Measurements from ENCODE around the gene POLR2L.

POLR2L gene

DNA sequence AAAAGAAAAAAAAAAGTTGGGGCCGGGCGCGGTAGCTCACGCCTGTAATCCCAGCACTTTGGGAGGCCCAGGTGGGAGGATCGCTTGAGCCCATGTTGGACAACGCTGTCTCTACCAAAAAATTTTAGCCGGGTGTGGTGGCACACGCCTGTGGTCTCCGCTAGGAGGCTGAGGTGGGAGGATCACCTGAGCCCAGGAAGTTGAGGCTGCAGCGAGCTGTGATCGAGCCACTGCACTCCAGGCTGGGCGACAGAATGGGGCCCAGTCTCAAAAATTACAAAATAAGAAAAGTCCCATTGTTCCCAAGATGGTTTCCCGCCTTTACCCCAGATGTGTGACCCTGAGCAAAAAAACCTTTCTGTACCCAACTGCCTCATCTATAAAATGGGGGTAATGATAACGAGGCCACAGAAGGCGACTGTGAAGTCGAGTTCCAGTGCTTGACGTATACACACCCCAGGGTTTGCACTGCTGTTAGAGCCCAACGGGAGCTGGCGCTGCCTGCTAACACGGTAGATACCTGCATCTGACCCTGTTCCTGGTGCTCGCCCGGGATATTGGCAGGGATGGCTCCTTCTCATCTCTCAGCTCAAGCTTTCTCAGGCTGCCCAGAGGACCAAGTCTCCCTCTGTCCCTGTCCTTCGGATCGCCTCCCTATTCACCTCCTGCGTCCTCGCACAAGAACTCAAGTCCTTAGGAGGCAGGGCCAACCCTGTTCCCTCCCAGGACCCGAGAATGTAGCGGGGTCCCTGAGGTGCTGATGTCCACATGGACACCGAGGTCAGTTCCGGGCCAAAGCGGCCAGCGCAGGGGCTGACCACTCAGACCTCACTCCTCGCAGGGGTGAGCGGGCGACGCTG, 33.7 kb downstream of the POLR2L start:
- DNase-seq = no peak

DNA sequence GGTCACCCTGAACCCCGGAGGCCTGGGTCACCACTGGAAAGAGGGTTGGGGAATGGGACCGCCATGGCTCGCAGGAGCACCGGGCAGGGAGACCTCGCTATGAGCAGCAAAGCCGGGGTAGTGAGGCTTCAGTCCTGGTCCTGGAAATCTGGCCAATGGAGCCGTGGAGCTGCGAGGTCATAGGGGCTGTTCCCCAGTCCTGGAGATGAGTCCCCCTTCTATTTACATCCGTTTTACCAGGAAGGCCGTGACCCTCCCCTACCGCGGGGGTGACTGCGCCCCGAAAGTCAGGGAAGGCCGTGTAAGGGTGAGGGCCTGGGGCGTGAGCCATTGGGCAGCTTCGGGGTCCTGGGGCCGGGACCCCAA, 37.7 kb downstream of the POLR2L start:
- no peak for DNase-seq

DNA sequence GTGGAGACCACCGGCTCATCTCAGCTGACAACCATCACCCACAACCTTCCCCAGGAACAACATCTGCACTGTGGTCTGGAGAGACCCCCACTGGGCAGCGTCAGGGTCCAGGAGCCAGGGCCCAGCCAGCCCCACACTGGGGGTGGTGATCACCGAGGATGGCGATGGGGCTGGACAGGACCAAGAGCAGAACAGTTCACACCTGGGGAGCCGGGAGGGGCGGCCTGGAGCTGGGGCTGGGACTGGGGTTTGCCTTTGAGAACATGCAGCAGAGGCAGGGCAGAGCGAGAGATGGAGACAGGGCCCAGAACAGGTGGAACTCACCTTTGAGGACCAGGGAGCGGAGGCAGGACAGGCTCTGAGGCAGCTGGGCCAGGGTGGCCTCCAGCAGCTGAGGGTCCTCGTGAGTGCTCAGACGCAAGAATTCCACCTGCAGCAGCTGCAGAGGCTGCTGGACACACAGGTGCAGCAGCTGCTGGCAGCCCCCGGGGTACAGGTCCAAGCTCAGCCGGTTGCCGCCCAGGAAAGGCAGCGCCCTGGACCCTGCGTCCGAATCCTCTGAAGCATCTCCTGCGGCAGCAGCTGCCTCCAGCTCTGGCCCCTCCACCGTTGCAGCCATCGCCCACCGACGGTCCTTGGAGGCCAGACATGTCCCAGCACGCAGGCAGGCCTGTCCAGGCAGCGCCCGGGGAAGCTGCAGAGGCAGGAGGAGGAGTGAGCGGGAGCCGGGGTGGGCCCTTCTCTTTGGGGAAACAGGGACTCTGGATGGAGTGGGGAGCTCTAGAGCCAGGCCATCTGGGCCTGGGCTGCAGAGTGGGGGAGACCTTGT, 38.3 kb downstream of the POLR2L start:
- no peak for DNase-seq

- no peak for DNase-seq
These were observed 38.9 kb downstream of the POLR2L start for GRCh38 chr11:803467-803742.

DNA sequence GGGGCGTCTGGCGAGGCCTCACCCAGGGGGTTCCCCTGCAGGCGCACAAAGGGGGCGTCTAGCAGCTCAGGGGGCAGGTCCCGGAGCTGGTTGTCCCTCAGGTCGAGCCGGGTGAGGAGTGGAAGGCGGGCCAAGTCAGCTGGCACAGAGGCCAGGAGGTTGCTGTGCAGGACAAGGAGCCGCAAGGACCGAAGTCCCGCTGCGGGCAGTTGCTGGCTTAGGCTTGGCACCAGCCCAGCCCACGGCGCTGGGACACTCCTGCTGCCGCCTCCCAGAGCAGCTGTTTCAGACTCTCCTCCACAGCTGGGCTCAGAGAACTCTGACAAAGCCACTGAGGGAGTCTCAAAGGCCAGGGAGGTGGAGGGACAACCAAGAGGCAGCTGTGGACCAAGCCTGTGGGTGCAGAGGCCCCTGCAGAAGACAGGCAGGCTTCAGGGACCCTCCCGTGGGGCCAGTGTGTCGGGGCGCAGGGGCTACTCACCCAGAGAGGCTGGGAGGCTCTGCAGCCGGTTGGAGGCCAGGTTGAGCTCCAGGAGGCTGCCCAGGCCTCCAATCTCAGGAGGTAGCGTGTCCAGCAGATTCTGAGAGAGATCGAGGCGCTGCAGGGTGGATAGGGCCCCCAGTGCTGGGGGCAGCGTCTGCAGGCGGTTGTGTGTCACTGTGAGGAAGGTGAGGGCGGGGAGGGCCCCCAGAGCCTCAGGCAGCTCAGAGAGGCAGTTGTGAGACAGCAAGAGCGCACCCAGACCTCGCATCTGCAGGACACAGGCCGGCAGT, 39.4 kb downstream of the POLR2L start:
- DNase-seq = no peak

GRCh38 chr11:802018-802617, 40.2 kb downstream of the POLR2L start:
- DNase-seq = no peak

DNA sequence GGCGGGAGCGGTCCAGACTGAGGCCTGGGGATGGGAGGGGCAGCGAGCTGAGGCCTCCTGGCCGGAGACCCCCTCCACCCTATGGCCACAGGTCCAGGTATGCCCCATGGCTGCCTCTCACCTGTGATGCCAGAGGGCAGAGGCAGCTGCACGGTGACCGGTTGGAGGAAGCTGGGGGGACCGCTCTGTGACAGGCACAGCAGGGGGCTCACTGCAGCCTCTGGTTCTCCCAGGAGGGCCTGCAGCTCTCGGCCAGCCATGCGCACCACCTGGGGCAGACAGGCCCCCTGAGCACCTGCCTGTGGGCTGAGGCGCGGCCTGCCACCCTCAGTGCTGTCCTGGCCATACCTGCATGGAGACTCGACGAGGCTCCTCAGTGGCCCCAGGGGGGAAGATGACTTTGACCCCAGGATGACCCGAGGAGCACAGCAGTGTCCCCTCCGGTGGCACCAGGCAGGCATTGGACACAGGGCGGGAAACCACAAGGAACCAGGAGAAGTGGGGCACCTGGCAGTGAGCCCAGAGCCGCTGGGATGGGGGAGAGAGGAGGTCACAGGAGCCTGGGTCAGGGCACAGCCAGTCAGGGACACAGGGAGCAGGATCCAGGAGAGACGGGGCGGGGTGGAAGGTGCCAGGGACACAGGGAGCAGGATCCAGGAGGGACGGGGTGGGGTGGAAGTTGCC, 41.1 kb downstream of the POLR2L start:
- no peak for DNase-seq

- DNase-seq = no peak
These were observed 41.9 kb downstream of the POLR2L start for GRCh38 chr11:800473-800872.

- DNase-seq = no peak
These were observed 42.5 kb downstream of the POLR2L start for GRCh38 chr11:799641-800316.

DNA sequence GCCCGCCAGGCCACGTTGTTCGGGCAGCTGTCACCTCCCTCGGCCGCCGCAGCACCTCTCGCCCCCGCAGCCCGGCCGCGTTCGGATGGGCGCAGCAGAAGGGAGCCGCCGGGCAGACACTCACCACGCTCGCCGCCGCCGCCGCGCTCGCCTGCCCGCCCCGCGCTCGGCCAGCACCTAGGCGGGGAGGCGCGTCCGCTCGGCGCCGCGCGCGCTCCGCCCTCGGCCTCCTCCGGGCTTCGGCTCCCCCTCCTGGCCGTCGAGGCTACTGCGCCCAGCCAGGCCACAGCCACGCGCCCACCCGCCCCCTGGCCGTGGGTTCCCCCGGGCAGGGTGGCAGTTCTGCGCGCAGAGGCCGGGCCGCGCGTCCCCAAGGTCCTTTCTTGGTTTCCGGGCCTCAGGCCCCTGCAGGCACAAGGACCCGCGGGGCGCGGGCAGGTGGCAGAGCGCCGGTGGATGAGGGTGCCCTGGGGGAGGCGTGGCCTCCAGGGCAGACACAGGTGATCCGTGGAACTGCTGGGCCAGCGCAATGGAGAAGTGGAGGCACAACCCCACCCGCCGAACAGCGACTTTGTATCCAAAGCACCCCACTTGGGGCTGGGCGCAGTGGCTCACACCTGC, 44.1 kb downstream of the POLR2L start, which contains the start of gene SLC25A22:
Gene SLC25A22, minus strand, starts transcription at position 189 of the 621 bp plus-strand sequence. CDS start 3,275 bp downstream, outside the sequence.
- no peak for DNase-seq

- peak; percentile 77 for DNase-seq
These were observed 44.8 kb downstream of the POLR2L start for GRCh38 chr11:797296-798092.

GRCh38 chr11:796565-797295, 45.6 kb downstream of the POLR2L start:
- no peak for DNase-seq

- peak; percentile 69 for DNase-seq
These were observed 46.4 kb downstream of the POLR2L start for GRCh38 chr11:795634-796564.

DNA sequence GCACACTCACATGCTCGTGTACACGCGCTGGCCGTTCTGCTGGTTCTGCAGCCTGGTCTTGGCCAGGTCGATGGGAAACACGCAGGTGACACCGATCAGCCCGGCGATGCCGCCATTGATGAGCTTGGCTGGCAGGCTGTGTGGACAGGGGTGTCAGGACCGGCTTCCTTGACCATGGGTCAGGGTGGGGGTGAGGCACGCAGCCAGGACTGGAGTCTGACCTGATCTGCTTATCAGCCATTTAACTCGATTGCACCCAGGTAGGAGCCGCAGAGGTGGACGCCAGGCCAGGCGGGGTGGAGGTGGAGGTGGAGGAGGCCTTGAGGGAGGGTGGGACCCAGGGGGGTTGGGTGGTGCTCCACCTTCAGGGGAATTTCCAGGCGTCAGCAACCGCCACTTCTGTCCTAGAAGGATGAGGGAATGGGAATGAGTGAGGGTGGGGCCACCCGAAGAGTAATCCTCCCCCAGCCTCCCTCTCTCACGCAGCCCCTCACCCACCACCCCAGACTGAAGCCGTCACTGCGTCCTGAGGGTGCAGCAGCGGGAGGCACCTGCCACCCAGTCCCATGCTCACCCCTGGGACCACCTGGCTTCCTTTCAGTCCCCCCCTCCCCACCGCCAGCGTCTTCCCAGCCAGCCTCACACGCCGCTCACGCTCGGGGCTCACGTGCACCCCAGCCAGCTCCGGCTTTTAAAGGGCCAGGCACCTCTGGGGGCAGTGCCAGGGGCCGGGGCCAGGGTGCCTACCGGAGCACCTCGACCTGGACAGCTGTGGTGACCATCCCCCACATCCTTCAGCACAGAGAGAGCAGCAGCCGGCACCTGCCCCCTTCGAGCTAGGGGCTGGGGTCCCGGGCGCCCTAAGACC, 47.3 kb downstream of the POLR2L start:
- no peak for DNase-seq

- DNase-seq = no peak
These were observed 48.1 kb downstream of the POLR2L start for GRCh38 chr11:794013-794765.

- DNase-seq = peak; percentile 77
These were observed 48.8 kb downstream of the POLR2L start for GRCh38 chr11:793556-793955.

DNA sequence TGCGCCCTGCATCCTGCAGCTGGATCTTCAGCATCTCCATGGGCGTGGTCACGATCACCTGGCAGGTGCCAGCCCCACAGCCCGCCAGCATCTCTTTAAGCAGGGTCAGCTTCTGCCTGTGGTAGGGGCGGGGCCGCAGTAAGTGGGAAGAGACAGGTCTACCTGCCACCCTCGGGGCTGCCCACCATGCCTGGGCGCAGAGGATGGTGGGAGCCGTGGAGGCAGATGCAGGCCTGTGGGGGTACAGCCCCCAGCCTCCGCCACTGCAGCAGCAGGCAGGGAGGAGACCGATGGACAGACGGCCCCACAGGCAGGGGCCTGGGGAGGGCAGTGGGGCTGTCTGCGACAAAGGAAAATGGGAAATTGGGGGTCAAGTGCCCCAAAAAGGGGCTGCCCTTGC, 49.5 kb downstream of the POLR2L start:
- no peak for DNase-seq

Data from DMS 273 treated with DMSO at 0.1 percent for 48 hours (cell line).